GM20431 (cell line): ENCODE measurements around the gene SEC24D.
"Not testable (repeated sequence)": the region's sequence is repeated elsewhere in the genome, so short reads cannot be mapped to it uniquely, and the experiment has no call there.

Experiments
- in situ Hi-C: fragments of 300-500 bp; cut with MseI, MboI; formaldehyde crosslinking; loops from one replicate; pipeline ENCODE4 v1.15.0; 2020; ENCODE audit warnings: low sequenced_read_pairs; ENCODE audit not compliant: unreplicated experiment

The SEC24D gene, protein sequence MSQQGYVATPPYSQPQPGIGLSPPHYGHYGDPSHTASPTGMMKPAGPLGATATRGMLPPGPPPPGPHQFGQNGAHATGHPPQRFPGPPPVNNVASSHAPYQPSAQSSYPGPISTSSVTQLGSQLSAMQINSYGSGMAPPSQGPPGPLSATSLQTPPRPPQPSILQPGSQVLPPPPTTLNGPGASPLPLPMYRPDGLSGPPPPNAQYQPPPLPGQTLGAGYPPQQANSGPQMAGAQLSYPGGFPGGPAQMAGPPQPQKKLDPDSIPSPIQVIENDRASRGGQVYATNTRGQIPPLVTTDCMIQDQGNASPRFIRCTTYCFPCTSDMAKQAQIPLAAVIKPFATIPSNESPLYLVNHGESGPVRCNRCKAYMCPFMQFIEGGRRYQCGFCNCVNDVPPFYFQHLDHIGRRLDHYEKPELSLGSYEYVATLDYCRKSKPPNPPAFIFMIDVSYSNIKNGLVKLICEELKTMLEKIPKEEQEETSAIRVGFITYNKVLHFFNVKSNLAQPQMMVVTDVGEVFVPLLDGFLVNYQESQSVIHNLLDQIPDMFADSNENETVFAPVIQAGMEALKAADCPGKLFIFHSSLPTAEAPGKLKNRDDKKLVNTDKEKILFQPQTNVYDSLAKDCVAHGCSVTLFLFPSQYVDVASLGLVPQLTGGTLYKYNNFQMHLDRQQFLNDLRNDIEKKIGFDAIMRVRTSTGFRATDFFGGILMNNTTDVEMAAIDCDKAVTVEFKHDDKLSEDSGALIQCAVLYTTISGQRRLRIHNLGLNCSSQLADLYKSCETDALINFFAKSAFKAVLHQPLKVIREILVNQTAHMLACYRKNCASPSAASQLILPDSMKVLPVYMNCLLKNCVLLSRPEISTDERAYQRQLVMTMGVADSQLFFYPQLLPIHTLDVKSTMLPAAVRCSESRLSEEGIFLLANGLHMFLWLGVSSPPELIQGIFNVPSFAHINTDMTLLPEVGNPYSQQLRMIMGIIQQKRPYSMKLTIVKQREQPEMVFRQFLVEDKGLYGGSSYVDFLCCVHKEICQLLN

DNA sequence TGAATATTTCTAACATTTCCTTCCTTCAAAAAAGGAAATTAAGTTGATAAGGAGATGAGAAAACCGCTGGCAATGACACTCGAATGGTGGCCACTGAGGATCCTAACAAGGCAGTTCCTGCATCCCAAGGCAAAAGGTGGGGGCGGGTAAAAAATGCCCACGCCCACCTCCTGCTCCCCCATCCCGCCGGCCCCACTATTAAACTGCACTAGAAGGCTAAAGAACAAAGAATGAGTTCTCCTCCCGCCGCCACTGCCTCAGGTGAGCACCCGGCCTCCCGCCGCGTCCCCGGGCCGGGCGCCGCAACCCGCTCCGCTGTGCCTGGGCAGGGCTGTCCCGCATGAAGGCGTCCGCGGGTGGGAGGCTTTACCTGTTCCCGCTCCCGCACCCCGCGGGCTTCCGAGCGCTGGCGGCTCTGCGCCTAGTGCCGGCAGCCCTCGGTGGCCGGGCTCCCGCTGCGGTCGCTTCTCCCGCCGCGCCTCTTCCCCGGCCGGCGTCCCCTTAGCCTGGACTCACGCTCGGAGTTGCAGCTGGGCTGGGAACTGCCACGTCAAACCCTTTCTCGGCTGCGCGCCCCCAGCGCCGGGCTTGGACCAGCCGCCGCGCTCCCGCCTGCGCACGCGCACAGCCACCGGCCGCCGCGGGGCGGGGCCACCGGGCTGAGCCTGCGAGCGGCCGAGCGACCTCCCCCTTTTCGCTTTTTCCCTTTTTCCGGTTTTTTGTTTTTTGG lies at the start of gene SEC24D:
TSS of gene SEC24D (minus strand) at position 556 of the 730 bp plus-strand sequence. CDS start 2,430 bp downstream, outside the sequence.
- in situ Hi-C loops: no loop called here

DNA sequence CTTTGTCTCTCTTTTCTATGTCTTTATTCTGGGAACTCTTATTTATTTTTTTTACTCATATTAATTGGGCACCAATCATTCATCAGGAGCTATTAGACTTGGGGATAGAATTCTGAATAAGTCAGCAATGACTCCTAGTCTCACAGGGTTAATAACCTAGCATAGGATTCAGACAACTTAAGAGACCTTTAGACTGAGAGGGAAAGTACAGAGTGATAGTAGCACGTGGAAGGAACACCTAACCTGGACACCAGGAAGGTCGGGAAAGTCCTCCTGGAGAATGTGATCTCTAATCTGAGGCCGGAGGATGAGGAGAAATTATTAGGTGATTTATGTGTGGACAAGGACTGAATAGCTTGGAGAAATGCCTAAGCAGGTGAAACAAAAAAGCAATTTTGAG lies 48.8 kb upstream of the SEC24D start:
- in situ Hi-C loops: no loop called here

DNA sequence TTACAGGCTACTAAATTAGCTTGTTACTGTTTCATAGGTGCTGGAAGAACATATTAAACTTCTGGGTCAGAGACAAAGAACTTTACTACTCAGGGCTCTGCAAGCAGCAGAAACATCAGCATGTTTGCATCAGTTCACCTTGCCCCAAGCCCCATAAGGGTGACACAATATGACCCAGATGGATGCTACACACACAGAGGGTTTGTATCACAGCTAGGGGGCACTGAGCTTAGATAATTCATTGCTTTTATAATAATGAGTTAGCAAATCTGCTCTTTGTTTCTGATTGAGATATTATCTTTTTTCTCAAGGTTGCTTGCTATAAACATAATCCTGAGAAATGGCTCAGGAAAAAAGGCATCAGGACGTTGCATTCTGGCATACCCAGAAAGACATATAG lies 47.9 kb upstream of the SEC24D start:
- in situ Hi-C loops: no loop called here

DNA sequence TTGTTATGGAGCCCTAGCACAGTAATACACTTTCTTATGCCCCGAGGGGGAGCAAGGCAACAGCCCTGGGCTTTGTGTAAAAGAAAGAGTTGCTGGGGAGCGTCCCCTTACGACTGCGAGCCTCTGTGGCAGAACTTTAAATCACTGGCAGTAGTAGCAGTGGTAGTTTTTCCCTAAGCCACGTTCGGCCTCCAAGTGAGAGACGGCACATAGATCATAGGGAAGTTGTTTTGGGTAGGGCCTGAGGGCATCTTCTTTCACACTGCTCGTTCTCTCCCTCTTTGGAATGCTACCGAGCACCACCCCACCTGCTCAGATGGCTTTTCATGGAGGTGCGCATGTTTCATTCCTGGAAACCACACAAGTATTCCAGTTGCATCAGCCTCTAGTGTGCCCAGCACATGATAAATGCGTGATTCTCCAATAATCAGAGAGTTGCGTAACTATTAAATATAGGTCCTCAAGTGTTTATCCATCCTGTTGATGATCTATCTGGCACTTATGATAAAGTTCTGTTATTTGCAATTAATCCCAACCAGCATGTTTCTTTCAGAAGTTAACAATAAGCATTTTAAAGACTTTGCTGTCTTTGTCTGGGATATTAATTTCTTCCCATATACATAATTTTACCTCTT lies 45.7 kb upstream of the SEC24D start:
- in situ Hi-C loops: no loop called here

DNA sequence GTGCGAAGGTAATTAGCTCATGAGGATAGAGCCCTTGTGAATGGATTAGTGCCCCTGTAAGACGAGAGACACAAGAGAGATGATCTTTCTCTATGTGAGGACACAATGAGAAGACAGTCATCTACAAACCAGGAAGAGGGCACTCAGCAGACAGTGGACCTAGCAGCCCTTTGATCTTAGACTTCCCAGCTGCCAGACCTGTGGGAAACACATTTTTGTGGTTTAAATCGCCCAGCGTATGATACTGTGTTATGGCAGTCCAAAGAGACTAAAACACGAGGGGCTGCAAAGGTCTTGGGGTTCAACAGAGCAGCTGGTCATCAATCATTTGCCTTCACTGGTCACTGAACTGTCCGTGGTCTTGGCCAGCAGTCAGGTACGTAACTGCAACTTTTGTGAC lies 43.5 kb upstream of the SEC24D start:
- in situ Hi-C loops: no loop called here

DNA sequence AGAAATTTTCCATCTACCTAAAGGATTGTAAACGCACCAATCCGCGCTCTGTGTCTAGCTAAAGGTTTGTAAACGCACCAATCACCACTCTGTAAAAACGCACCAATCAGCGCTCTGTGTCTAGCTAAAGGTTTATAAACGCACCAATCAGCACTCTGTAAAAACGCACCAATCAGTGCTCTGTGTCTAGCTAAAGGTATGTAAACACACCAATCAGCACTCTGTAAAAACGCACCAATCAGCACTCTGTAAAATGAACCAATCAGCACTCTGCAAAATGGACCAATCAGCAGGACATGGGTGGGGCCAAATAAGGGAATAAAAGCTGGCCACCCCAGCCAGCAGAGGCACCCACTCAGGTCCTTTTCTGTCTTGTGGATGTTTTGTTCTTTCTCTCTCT lies 42.6 kb upstream of the SEC24D start:
- in situ Hi-C loops: not testable (repeated sequence)

DNA sequence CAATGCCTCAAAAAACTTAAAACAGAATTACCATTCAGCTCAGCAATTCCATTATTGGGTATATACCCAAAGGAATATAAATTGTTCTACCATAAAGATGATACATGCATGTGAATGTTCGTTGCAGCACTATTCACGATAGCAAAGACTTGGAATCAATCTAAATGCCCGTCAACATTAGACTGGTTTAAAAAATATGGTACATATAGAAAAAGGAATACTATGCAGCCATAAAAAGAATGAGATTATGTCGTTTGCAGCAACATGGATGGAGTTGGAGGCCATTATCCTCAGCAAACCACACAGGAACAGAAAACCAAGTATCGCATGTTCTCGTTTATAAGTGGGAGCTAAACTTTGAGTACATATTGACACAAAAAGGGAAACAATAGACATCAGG lies 41.9 kb upstream of the SEC24D start:
- in situ Hi-C loops: no loop called here

DNA sequence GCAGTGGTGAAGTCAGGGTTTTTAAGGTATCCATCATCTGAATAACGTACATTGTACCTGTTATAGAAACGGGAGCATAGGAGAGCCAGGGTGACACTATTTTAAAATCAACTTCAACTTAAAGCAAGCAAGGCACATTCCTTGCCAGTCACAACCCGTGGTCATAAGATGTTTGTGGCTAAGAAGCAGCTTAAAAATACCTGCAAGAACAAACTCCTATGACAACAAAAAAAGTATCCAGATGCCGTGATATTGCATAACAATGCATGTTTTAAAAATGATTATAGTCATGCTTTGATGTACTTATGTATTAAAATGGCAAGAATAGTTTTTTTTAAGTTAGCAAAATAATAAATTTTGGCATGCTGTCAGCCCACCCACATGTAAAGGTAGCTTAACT lies 36.3 kb upstream of the SEC24D start:
- in situ Hi-C loops: no loop called here

DNA sequence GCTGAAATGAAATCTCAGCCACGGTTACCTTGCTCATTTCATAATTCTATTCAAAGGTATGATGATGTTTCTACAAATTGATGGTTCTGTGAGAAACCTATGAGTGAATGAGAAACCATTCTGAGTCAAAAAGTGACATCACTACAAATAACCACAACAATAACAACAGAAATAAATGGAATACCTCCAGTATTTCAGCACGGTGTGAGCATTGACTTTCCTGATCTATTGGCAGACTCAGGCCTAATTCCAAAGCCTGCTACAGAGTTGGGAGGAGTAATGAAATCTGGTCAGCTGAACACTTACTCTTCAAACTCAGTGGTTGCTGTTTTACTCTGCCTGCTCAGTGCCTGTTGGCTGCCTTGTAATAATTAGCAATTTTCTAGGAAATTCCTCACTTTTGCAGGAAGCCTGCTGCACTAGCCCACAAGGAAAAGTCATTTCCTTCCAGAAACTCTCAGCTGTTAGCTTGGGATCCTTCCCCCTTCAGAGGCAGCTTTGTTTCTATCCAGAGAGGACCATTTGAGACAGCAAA lies 33.9 kb upstream of the SEC24D start:
- in situ Hi-C loops: no loop called here

DNA sequence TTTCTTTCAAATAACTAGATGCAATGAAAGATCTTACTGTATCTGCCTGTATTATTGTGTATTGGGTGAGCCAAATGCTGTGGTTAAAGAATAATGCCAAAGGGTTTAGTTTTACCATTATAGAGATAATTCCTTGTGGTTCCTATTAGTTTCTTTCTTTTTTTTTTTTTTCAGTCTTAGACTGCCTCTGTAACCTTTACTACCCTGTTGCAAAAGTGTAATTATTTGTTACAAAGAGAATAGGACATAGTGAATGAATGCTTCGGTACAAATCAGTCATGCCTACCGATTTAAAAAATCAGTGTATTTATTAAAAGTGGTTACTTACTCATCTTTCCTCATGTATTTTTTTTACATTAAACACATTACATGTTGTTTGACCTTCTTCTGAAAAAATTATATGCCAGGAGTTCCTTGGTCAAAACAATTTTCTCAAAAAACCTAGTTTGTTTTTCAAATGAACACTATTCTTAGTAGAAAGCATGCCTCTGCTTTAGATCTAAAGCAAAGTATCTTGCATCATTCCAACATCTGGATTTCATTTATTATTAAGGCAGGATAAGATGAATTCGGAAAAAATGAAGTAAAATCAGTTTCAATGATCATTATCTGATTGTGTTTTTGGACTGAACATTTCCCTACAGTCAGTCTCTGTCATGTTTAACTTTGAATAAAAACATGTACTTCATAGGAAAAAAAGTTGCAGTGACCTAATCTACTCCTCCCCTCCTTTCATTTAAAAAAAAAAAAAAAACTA lies 31.6 kb upstream of the SEC24D start:
- in situ Hi-C loops: no loop called here

DNA sequence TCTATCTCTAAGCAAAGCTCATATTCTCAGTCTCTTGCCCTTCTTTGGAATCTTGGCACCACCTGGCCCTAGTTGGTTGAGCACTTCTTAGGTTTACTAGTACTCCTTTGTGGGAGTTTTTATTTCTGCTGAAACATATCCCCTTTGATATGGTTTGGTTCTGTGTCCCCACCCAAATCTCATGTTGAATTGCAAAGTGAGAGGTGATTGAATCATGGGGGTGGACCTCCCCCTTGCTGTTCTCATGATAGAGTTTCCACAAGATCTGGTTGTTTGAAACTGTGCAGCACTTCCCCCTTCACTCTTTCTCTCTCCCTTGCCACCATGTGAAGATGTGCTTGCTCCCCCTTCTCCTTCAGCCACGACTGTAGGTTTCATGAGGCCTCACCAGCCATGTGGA lies 30.5 kb upstream of the SEC24D start:
- in situ Hi-C loops: no loop called here

DNA sequence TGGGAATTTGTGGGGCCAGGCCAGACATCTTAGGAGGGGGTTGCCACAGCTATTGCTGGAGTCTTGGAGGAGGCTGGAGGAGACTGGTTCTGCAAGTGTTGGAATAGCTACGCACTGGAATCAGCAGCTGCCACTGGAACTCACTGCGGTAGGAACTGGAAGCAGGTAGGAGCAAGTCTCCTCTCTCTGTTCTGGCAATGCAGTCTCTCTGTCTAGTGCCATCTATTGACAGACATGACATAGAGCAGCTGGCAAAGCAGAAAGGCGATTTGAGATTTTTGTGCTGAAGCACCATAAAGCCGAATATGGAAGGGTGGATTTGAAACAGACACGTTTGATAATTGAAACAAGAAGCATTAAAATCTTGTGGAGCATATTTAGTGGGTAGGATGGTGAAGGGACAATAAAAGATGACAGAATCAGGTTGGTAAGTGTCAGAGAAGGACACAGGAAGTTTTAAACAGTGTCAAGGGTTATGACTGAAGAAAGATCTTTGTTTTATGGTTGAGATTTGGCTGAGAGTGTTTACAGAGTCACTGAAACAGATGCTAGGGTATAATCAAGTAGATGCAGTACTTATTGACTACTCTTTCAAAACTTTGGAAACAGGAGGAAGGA lies 29.3 kb upstream of the SEC24D start:
- in situ Hi-C loops: no loop called here

DNA sequence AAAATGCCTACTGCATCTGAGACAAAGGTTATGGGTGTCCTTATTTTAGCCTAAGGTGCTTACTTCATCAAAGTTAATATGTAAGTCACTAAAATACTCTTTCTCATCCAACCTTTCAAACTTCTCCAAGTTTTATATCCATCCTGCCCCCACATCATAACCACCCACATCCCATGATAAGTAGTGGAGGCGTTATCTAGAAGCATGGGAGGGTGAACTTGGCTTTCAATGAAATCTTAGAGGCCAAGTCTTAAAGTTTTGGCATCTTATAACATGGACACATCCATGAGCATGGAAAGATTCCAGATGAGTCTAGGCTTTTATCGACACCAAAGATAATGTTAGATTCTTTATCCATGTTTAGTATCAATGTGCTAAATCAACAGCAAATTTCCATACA lies 22.9 kb upstream of the SEC24D start:
- in situ Hi-C loops: no loop called here

DNA sequence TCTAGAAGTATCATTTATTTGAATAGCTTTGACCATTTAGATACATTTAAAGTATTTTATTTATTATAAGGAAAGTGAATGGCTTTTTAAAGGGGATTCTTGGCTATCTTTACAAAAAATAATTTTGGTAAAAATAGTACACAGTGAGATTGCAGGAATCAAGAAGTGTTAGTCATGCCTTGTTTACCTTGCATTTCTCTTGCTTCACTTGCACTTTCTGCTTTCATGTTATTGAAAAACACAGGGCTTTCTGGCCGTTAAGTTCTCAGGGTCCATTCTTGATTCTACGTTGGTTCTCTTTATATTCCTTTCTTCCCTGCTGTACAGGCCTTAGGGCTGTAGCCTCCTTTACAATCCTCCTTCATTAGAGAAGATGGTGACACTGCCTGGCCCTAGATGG lies 21.8 kb upstream of the SEC24D start:
- in situ Hi-C loops: no loop called here

DNA sequence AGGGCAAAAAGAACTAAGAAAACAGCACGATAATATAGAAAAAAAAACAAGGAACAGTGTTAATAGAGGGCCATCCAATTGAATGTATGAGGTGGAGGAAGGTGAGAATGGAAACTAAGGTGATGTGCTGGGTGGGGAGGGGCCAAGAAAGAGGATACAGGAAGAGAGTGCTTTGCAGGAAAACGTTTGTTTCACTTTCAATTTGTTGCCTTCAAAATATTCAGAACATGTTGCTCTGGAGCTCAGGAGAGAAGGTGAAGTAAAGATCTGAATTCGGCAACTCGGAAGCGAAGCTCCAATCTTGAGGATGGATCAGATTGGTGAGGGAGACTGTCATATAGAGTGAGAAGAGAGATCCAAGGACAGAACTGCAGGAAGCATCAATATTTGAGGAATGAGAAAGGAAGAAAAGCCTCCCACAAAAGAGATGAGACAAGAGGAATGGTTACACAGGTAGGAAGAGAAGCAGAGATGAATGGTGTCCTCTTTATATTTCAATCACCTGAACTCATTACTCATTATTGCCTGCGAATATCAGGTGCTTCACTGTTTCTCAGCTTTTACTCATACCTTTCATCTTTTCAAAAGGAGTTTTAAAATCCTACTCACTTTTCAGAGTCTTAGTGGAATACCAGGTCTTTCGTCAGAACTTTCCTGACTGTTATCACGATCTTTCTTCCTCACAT lies 14.7 kb upstream of the SEC24D start:
- in situ Hi-C loops: no loop called here

DNA sequence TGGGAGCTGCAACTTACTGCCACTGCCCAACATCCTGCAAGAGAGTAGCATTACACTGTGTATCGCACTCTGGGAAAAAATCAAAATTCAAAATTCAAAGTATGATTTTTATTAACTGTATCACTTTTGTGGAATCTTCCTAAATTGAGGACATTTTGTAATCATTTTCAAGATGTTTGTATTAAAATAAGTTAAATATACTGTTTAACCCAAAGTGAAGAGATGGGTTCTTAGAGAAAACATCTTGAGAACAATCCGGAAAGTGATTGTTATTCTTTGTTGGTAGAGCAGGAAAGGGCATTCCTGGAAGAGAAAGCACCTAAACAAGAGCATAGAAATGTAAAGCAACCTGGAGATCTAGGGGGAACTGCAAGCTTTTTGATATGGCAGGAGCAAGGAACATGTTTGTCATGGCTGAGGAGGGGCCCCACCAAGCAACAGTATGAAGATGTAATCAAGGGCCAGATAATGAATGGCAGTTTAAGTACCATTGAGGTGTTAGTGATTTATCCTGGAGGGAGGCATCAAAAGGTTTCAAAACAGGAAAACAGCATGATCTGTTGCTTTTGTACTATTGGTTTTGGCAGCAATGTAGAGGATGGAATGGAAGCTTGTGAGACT lies 14.1 kb upstream of the SEC24D start:
- in situ Hi-C loops: no loop called here

DNA sequence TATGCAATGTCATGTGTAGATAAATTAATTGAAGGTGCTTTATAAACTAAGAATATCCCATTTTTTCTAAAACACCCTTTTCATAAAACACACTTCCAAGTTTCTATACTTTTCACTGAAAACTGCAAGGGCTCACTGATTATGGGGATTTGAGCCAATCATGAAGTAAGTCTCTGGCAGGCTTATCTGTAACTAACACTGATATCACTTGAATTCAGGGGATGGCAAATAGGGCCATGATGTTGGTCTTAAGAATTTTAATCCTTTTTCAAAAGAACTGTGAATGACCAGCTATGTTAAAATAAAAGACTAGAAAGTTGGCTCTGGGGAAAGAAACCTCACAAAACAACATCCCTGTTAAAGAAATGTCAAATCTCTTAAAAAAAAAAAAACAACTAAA lies 13.0 kb upstream of the SEC24D start:
- in situ Hi-C loops: no loop called here

DNA sequence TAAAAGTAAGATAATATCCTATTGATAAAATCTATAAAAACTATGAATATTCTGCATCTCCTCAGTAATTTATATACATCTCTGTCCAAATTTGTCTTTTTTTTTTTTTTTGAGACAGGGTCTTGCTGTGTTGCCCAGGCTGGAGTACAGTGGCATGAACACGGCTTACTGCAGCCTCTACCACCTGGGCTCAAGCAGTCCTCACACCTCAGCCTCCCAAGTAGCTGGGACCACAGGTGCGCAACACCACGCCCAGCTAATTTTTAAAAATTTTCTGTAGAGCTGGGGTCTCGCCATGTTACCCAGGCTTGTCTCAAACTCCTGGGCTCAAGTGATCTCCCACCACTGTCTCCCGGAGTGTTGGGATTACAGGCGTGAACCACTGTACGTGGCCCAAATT lies 12.3 kb upstream of the SEC24D start:
- in situ Hi-C loops: no loop called here
